Subcutaneous abdominal adipose tissue (tissue), 5 donors: ENCODE data around the gene UTS2B.
A peak's percentile ranks its signal among the peaks of the same experiment; 100 is the strongest.
"Not testable (repeated sequence)": the region's sequence is repeated elsewhere in the genome, so short reads cannot be mapped to it uniquely, and the experiment has no call there.

ENCODE experiments used
- H3K27ac ChIP-seq: one replicate; pipeline ENCODE4 v1.7.0; 2013; ENCODE audit warnings: low read depth, mild to moderate bottlenecking, inconsistent platforms, low read length, moderate library complexity
- H3K27me3 ChIP-seq, 5 donors: one replicate each; pipeline ENCODE4 v1.7.0; 2013; ENCODE audit warnings: low read length in 5 of 5, inconsistent platforms in 1 of 5; ENCODE audit not compliant: control insufficient read depth in 5 of 5, insufficient read depth in 4 of 5
- H3K36me3 ChIP-seq, 5 donors: one replicate each; pipeline ENCODE4 v1.7.0; 2013; ENCODE audit warnings: low read length in 5 of 5; ENCODE audit not compliant: control insufficient read depth in 5 of 5, insufficient read depth in 5 of 5
- H3K4me1 ChIP-seq, 5 donors: one replicate each; pipeline ENCODE4 v1.7.0; 2013; ENCODE audit warnings: low read length in 5 of 5, mild to moderate bottlenecking in 3 of 5, moderate library complexity in 1 of 5; ENCODE audit not compliant: control insufficient read depth in 5 of 5, insufficient read depth in 5 of 5
- H3K4me3 ChIP-seq, 5 donors: one replicate each; pipeline ENCODE4 v1.7.0; 2013; ENCODE audit warnings: low read length in 5 of 5, low read depth in 1 of 5
- H3K9ac ChIP-seq, 5 donors: one replicate each; pipeline ENCODE4 v1.7.0; 2013; ENCODE audit warnings: low read length in 5 of 5, mild to moderate bottlenecking in 4 of 5, moderate library complexity in 3 of 5
- H3K9me3 ChIP-seq, 5 donors: one replicate each; pipeline ENCODE4 v1.7.0; 2013; ENCODE audit warnings: low read length in 5 of 5; ENCODE audit not compliant: control insufficient read depth in 5 of 5
- donor health status: healthy.
- donor health status: healthy.
- donor health status: healthy.
- donor health status: healthy.
- donor health status: healthy.

Gene UTS2B

DNA sequence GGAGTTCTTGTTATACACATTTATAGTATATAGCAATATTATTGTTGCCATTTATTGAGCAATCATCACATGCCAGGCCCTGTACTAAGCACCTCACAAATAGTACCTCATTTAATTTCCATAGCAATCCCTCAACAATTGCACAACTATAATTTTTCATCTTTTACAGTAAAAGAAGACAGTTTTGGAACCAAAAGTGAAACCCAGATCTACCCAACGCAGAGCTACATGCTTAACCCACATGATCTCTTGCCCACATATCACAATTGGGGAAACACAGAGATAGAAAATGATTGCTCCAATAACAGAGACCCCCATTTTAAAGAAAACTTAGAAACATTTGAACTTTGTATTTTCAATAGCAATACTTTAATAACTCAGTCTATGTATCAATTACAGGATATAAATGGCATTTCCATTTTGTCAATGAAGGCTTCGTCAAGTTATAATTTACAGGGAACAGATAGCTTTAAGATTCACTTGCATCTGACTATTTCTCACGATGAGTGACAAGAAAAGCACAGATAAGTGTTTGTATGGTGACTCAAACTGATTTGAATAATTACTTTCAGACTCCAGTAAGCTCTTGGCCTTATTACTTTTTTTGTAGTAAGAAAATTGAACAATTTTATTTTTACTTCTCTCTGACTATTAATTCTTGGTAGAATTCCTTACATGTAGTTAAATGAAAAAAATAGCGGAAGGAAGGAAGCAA lies 39.9 kb downstream of the UTS2B start:
- H3K4me1 ChIP-seq, result peaks cover 0 to 8% (median 4%) of the 10 kb centered on the region in 5 donors
- peak overlapping the region in 4 of 5 donors; percentile 6 to 52 (median 37) for H3K4me3 ChIP-seq
- no peaks in the 10 kb centered on the region for H3K9me3 ChIP-seq
- H3K9ac ChIP-seq, result peak overlapping the region in 4 of 5 donors; percentile 4 to 51 (median 18)
- peak overlapping the region; percentile 80 for H3K27ac ChIP-seq
- H3K36me3 ChIP-seq, result no peaks in the 10 kb centered on the region
- no peaks in the 10 kb centered on the region for H3K27me3 ChIP-seq

DNA sequence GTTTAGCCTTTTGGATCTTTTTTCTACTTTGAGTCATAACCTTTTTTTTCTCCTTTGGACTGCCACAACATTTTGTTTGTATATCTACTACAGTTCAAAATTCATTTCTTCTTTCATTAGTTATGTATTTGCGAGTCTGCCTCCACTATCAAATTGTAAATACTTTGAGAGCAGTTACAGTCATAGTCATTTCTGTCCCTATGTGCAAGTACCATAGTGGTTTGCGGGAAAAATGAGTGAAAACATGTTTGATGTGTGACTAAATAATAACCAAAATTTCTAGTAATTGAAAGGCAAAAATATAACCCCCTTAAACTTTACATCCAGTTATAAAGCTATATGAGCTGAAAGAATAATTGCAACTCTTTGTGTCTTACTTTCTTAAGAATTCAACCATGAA lies 46.9 kb downstream of the UTS2B start:
- H3K27ac ChIP-seq, result no peak overlapping the region
- H3K4me3 ChIP-seq, result no peak overlapping the region

DNA sequence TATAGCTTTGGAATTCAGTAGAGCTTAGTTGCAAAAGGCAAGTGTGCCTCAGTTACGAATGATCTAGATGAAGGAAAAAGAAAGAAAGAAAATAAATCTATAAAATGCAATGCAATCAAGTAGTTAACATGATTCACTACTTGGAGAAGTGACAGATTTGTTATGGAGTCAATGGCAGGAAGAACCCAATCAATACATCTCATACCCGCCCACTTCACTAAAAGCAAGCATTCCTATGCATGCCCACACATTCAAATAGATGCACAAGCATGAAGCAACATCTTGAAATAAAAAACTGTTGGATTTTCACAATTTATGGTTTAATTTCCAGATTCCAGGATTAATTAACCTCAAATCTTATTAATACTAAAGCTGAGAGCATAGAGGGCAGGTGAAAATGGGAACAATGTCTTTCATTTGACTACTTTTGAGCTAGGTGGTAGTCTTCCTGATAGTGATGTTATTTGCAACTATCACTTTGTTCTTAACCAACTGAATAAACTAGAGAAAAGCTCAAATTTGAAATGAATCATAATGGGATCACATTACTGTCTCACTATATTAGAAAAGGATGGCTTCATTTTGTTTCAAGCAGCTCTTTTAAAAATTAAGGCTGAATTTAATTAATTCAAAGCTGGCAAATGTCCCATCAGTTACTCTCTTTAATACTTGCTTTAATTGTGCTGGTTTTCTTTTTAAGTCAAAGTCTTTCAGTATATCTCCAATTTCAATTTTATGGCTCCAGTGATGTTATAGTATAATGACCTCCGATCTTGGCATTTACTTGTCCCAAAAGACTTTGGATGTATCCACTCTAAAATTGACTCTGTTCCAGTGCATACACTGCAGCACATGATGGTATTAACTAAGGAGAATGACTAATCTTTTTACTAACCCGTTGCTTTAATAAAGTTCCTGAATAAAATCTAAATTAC lies 47.8 kb downstream of the UTS2B start:
- Histone ChIP-seq H3K36me3 (no peaks in the 10 kb centered on the region), H3K4me3 (no peak overlapping the region), H3K27me3 (no peaks in the 10 kb centered on the region), H3K9ac (no peak overlapping the region), H3K27ac (no peak overlapping the region), H3K9me3 (no peaks in the 10 kb centered on the region), H3K4me1 (peaks cover 0 to 3% (median 0%) of the 10 kb centered on the region in 5 donors)

More for the DNA sequence above, 46.9 kb downstream of the UTS2B start:
- Histone ChIP-seq H3K9me3 (no peaks in the 10 kb centered on the region), H3K9ac (no peak overlapping the region), H3K4me1 (peaks cover 0 to 3% (median 0%) of the 10 kb centered on the region in 5 donors), H3K27me3 (no peaks in the 10 kb centered on the region), H3K36me3 (no peaks in the 10 kb centered on the region)

DNA sequence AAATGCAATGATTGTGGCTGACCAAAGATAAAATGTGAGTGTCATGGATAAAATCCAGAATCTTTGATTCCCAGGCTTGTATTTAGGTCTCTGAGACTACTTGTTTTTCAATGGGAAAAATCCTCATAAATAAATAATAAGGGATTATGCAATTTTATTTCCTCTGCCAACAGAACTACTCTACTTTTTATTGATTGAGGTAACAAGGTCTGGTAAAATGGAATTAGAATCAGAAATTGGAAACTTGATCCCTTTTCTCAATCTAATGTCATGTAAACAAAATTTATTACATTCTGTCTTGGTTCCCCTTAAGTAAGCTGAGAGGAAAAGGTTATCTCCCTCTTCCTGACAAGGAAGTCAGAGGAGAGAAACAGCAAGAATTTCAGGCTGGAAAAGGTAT lies 49.4 kb downstream of the UTS2B start:
- Histone ChIP-seq H3K9me3 (no peaks in the 10 kb centered on the region), H3K4me3 (no peak overlapping the region), H3K4me1 (peaks cover 0 to 3% (median 0%) of the 10 kb centered on the region in 5 donors), H3K36me3 (no peaks in the 10 kb centered on the region), H3K9ac (no peak overlapping the region), H3K27ac (no peak overlapping the region), H3K27me3 (no peaks in the 10 kb centered on the region)

DNA sequence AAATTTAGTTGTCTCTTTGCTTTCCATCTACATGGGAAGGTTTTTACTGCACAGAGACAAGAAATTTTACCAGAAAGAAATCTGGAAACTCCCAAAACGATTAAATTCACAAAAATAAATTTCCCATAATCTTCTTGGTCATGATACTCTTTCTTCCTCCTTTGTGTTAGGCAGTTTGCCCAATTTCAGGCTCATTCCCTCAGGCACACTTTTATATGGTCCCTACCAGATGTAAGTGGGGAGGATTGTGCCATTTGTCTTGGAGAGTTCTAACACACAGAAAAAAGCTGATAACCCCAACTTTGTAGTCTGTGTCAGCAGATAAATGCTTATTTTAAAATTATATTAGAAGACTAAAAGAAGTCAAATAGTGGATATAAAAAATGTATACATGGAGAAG lies 50.2 kb downstream of the UTS2B start:
- Histone ChIP-seq H3K27ac (no peak overlapping the region), H3K27me3 (no peaks in the 10 kb centered on the region), H3K9me3 (no peaks in the 10 kb centered on the region), H3K36me3 (no peaks in the 10 kb centered on the region), H3K9ac (no peak overlapping the region), H3K4me1 (peaks cover 0 to 3% (median 0%) of the 10 kb centered on the region in 5 donors), H3K4me3 (no peak overlapping the region)

DNA sequence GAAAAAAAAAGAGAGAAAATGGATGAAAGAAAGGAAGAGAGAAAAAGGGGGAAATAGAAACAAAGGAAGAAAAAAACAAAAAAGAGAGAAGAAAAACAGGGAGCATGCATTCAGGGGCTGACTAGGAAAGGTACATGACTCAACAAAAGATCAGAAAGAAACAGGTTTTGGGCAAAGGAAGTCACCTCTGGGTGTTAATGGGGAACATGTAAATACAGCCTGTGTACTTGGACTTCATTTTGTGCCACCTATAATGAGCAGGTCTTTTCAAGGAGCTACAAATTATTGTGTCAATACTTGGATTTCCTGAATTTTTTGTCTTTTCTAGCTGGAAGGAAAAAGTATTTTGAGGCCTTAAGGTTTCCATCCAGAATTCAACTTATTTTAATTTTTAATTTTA lies 54.6 kb downstream of the UTS2B start:
- Histone ChIP-seq H3K4me1 (no peaks in the 10 kb centered on the region), H3K4me3 (no peak overlapping the region)

DNA sequence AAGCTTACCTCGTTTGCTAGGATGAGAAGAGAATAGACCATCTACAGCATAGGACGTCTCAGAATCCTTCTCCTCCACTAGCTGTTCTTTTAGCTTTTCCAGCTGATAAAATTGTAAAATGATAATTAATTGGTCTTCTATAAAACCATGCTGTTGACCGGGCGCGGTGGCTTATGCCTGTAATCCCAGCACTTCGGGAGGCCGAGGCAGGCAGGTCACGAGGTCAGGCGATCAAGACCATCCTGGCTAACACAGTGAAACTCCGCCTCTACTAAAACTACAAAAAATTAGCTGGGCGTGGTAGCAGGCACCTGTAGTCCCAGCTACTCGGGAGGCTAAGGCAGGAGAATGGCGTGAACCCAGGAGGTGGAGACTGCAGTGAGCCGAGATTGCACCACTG lies 55.1 kb downstream of the UTS2B start:
- H3K9me3 ChIP-seq, H3K4me3 ChIP-seq, H3K4me1 ChIP-seq, H3K27ac ChIP-seq, H3K36me3 ChIP-seq, H3K9ac ChIP-seq, H3K27me3 ChIP-seq: not testable (repeated sequence)

More for the DNA sequence above, 54.6 kb downstream of the UTS2B start:
- Histone ChIP-seq H3K9ac (no peak overlapping the region), H3K9me3 (no peaks in the 10 kb centered on the region), H3K27ac (no peak overlapping the region), H3K36me3 (no peaks in the 10 kb centered on the region), H3K27me3 (no peaks in the 10 kb centered on the region)

DNA sequence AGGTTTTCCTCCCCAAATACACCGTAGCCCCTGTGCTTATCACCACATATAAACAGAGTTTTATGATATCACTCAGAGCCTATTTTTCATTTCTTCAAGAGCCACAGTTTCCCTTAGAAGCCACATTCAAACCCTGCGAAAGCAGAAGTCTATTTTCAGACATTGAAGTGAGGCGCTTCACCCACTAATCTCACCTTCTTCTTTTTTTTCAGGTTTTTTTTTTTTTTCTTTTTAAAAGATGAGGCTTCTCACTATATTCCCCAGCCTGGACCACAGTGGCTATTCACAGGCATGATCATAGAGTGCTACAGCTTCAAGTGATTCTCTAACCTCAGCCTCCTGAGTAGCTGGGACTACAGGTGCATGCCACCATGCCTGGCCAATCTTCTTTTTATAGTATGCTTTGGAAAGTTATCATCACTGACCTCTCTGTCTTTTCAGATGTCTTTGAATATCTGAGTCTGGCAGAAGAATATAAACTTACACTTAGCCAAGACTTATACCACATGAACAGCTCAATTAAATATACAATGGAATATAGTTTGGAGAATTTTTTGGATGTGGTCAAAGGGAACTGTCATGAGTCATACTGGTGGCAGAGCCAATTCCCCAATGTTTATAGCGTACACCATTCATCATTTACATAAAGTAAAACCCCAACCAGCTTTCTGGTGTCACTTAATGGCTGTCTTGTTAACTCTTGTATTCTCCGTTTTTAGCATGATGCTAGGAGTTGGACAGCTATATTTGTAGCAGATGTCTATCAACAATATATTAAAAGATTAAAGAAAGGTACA lies 60.8 kb downstream of the UTS2B start:
- Histone ChIP-seq H3K27ac (no peak overlapping the region), H3K4me3 (no peak overlapping the region), H3K4me1 (peaks cover 0 to 5% (median 0%) of the 10 kb centered on the region in 5 donors), H3K36me3 (no peaks in the 10 kb centered on the region), H3K27me3 (no peaks in the 10 kb centered on the region), H3K9ac (no peak overlapping the region), H3K9me3 (peaks cover 0 to 3% (median 0%) of the 10 kb centered on the region in 5 donors)

DNA sequence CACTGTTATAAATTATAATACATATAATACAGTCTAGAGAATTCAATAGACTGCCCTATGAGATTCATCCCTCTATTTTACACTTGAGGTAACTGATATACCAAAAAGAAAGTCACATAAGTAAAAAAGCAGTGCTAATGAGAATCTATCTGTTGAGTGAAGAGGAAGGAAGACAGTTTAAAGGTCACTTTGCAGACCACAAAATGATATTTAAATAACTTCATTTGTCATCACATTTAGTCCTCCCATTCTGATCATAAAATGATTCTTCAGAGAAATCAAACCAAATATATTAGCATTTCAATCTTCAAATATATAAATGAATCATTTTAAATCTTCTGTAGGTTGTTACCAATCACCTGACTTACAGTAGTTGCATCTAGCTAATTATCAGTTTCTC lies 61.6 kb downstream of the UTS2B start:
- Histone ChIP-seq H3K9me3 (peaks cover 0 to 3% (median 0%) of the 10 kb centered on the region in 5 donors), H3K4me3 (no peak overlapping the region), H3K27ac (no peak overlapping the region), H3K4me1 (peaks cover 0 to 5% (median 0%) of the 10 kb centered on the region in 5 donors), H3K36me3 (no peaks in the 10 kb centered on the region), H3K9ac (no peak overlapping the region), H3K27me3 (no peaks in the 10 kb centered on the region)
